ENCODE measurements around the gene MPP1. TPM values are rescaled to one million over a fixed set of nuclear protein-coding genes. Genes with fewer than 3 reads are reported as not detected.

MPP1 gene
- total and polyA plus RNA-seq, 9 of the 15 experiments (the other 6 are each of a cell fraction or from before 2014, with no cell fraction given): 227 to 395 (median 283) TPM

GRCh38 chrX:154818916-154819770, 13.9 kb upstream of the MPP1 start (continued):
- TF ChIP-seq HMG20B (CRISPR knock-in tag; IDR thresholded peaks at IDR 0.05) (no peak), NEUROD1 (IDR thresholded peaks at IDR 0.05; ENCODE audit: borderline replicate concordance, low read depth, low read length, partially characterized antibody) (no peak), YY1 (IDR thresholded peaks at IDR 0.05; ENCODE audit: borderline replicate concordance in 1 of 3, control insufficient read depth in 1 of 3, extremely low read depth in 1 of 3, insufficient read depth in 3 of 3, insufficient read length in 1 of 3, insufficient replicate concordance in 2 of 3, low read depth in 1 of 3, low read length in 2 of 3) (no peak), IRF2 (CRISPR knock-in tag; IDR thresholded peaks at IDR 0.05) (no peak), ATF4 (CRISPR knock-in tag; IDR thresholded peaks at IDR 0.05) (no peak), RBBP5 (IDR thresholded peaks at IDR 0.05; ENCODE audit: borderline replicate concordance, insufficient read depth, low read length, poor library complexity, severe bottlenecking) (no peak), ZNF583 (CRISPR knock-in tag; IDR thresholded peaks at IDR 0.05) (no peak), HLTF (IDR thresholded peaks at IDR 0.05) (no peak), POLR2A (conservative IDR thresholded peaks at IDR 0.05) (peak; percentile 59), HDGF (IDR thresholded peaks at IDR 0.05) (no peak), ZNF217 (CRISPR knock-in tag; IDR thresholded peaks at IDR 0.05) (no peak), TAF9B (IDR thresholded peaks at IDR 0.05; ENCODE audit: partially characterized antibody) (peak; percentile 35), UBTF (IDR thresholded peaks at IDR 0.05; ENCODE audit: borderline replicate concordance in 1 of 2, low read depth in 2 of 2, low read length in 2 of 2) (no peak), RAD51 (IDR thresholded peaks at IDR 0.05; ENCODE audit: borderline replicate concordance, low read depth) (no peak), CREBBP (IDR thresholded peaks at IDR 0.05; ENCODE audit: low read depth, low read length) (no peak), PURB (CRISPR knock-in tag; IDR thresholded peaks at IDR 0.05; ENCODE audit: low read depth) (no peak), BRF1 (IDR thresholded peaks at IDR 0.05; ENCODE audit: borderline replicate concordance, extremely low read depth, insufficient read length) (no peak), THAP12 (CRISPR knock-in tag; IDR thresholded peaks at IDR 0.05) (no peak), JUN (IDR thresholded peaks at IDR 0.05; ENCODE audit: borderline replicate concordance, low read depth, low read length) (no peak), JUN (CRISPR knock-in tag; IDR thresholded peaks at IDR 0.05; ENCODE audit: borderline replicate concordance) (no peak), DPF2 (IDR thresholded peaks at IDR 0.05) (peak; percentile 23; the same call in 1 of the 2 replicates), COPS2 (conservative IDR thresholded peaks at IDR 0.05) (no peak), PTBP1 (IDR thresholded peaks at IDR 0.05; ENCODE audit: low read depth, low read length) (no peak), DMBX1 (CRISPR knock-in tag; IDR thresholded peaks at IDR 0.05; ENCODE audit: borderline replicate concordance) (no peak)
